Renal cortical epithelial cell (primary cell): ENCODE measurements around the gene PLEKHB2. TPM values are rescaled to one million over a fixed set of nuclear protein-coding genes. Genes with fewer than 3 reads are reported as not detected.

ENCODE experiments used
- total RNA-seq: library from RNA; depleted of rRNA; stranded (reverse); fragments of >200 nt; gene quantifications from 2 replicates; pipeline ENCODE4 v1.2.3, GENCODE V29; 2014

The PLEKHB2 gene
- total RNA-seq, 1 donor from 2014 or later = 189 TPM

Other genes starting within 250 kb of the PLEKHB2 start
- 116 and 133 TPM in 2 replicates for gene FAM168B, start 11.9 kb upstream of the PLEKHB2 start, total RNA-seq
- not detected in 2 replicates for gene POTEE, start 104.2 kb downstream of the PLEKHB2 start, total RNA-seq